ENCODE results near the gene RXRA.

Gene RXRA

DNA sequence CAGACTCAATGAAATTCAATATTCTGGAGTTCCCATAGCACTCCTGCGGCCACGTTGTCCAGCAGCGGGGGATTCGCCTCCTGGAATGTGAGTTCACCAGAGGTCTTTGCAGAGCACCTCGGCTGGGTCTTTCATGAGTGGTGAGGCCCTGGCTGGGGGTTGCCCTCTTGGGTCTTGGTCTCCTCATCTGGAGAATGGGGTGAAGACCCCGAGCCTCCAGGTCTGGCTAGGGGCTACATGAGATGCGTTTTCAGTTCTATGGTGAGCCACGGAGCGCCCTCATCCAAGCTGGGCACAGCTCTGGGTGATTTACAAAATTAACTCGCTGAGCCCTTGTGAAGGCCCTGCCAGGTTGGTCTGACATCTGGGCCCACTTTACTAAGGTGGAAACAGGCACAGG is 37.5 kb upstream of the RXRA start:
- Mint-ChIP-seq H3K4me3 (no peak overlapping the region), H3K36me3 (ENCODE audit: insufficient read depth) (peaks cover 2% of the 10 kb centered on the region)

GRCh38 chr9:134289241-134289875 is 36.9 kb upstream of the RXRA start:
- DNase-seq (ENCODE audit: low spot score in 2 of 2) (no peak), ATAC-seq (replicated peaks; ENCODE audit: extremely low read depth, poor library complexity, severe bottlenecking) (no peak)
- no peaks in the 10 kb centered on the region for H3K4me1 Mint-ChIP-seq
- no peak overlapping the region for H3K4me3 Mint-ChIP-seq
- peaks cover 34% of the 10 kb centered on the region for H3K27me3 Mint-ChIP-seq
- no peak overlapping the region for H3K27ac Mint-ChIP-seq (ENCODE audit: low read depth)
- peaks cover 2% of the 10 kb centered on the region for H3K36me3 Mint-ChIP-seq (ENCODE audit: insufficient read depth)
- H3K9me3 Mint-ChIP-seq = no peaks in the 10 kb centered on the region

More for the DNA sequence above, 37.5 kb upstream of the RXRA start:
- Mint-ChIP-seq H3K27me3 (peaks cover 33% of the 10 kb centered on the region), H3K4me1 (no peaks in the 10 kb centered on the region), H3K27ac (ENCODE audit: low read depth) (no peak overlapping the region), H3K9me3 (no peaks in the 10 kb centered on the region)
- no peak for DNase-seq (ENCODE audit: low spot score in 2 of 2)
- ATAC-seq (replicated peaks; ENCODE audit: extremely low read depth, poor library complexity, severe bottlenecking) = no peak

DNA sequence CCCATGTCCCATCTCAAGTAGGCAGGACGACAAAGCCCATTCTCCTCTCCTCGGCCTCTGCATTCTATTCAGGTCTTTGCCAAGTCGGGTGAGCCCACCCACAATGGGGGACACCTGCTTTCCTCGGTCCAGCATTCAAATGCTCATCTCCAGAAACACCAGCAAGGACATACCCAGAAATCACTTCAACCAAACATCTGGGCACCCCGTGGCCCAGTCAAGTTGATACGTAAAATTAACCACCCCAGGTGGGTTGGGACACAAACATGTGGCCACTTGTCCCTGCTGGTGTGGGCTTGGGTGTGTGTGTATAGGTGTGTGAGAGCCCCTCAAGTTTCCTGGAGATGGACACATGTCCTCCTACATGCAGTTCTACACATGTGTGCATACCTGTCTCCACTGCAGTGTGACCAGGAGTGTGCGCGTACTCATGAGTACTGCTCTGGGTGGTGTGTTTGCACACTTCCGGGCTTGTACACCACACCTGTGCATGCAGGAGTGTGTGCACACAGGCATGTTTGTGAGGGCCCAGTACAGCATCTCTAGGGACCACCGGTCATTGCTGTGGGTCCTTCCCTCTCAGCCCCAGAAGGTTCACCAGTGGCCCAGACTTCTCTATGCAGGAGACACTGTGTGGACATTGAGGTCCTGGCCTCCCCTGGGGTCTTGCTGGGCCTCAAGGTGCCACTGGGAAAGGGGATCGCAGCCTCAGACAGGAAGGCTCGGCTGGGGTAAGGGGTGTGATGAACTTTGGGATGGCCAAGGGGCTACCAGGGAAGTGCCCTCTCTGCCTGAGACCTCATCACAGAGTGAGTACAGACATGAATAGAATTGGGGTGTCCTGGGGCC is 35.4 kb upstream of the RXRA start:
- no peak overlapping the region for H3K27ac Mint-ChIP-seq (ENCODE audit: low read depth)
- H3K4me3 Mint-ChIP-seq = no peak overlapping the region
- ATAC-seq (replicated peaks; ENCODE audit: extremely low read depth, poor library complexity, severe bottlenecking) (no peak), DNase-seq (ENCODE audit: low spot score in 2 of 2) (no peak)
- peaks cover 2% of the 10 kb centered on the region for H3K4me1 Mint-ChIP-seq
- H3K27me3 Mint-ChIP-seq = peaks cover 39% of the 10 kb centered on the region
- peaks cover 2% of the 10 kb centered on the region for H3K36me3 Mint-ChIP-seq (ENCODE audit: insufficient read depth)
- H3K9me3 Mint-ChIP-seq = no peaks in the 10 kb centered on the region

GRCh38 chr9:134291452-134291881 is 34.8 kb upstream of the RXRA start:
- peaks cover 43% of the 10 kb centered on the region for H3K27me3 Mint-ChIP-seq
- H3K9me3 Mint-ChIP-seq = no peaks in the 10 kb centered on the region
- no peak overlapping the region for H3K27ac Mint-ChIP-seq (ENCODE audit: low read depth)
- no peak overlapping the region for H3K4me3 Mint-ChIP-seq
- H3K4me1 Mint-ChIP-seq = peaks cover 9% of the 10 kb centered on the region
- ATAC-seq (replicated peaks; ENCODE audit: extremely low read depth, poor library complexity, severe bottlenecking) (no peak), DNase-seq (ENCODE audit: low spot score in 2 of 2) (no peak)
- H3K36me3 Mint-ChIP-seq (ENCODE audit: insufficient read depth) = peaks cover 2% of the 10 kb centered on the region

DNA sequence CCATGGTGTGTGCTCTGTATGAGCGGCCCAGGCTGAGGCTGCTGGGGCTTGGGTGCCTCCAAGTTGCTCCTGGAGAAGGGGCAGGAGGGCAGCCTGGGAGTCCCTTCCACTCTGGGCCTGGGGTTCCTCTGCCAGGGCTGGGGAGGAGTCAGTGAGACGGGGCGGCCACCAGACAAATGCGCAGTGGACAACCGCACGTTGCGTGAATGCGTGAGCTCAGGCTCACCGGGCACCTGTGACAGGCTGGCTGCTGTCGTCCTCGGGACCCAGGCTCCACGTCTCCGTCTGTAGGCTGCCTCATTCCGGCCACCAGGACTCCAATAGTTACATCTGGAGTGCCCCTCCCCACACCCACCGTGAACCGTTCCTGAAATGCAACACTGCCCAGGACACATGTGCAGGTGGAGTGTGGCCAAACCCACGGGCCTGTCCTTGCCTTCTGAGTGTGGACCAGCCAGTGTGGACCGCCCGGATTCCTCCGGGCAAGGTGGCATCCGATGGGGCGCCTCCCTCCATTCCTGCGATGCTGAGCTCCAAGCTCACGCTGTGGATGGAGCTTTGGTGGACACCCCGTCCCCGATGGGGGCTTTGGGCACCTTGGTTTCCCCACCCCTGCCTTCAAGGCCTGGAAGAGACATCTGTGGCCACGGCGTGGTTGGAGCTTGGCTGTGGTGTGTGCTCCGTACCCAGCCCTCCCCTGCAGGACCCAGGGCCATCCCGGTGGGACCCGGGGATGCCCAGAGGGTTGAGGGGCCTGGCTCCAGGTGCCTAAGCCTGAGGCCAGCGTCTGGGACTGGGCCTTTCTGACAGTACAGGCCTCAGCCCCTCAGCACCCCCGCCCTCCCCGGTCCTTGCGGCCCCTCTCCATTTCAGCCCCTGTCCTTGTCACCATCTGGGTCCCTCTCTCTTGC is 34.0 kb upstream of the RXRA start:
- Mint-ChIP-seq H3K27me3 (peaks cover 37% of the 10 kb centered on the region), H3K36me3 (ENCODE audit: insufficient read depth) (peaks cover 2% of the 10 kb centered on the region), H3K9me3 (no peaks in the 10 kb centered on the region), H3K4me3 (no peak overlapping the region), H3K27ac (ENCODE audit: low read depth) (no peak overlapping the region), H3K4me1 (peaks cover 12% of the 10 kb centered on the region)
- ATAC-seq (replicated peaks; ENCODE audit: extremely low read depth, poor library complexity, severe bottlenecking) = no peak
- no peak for DNase-seq (ENCODE audit: low spot score in 2 of 2)

DNA sequence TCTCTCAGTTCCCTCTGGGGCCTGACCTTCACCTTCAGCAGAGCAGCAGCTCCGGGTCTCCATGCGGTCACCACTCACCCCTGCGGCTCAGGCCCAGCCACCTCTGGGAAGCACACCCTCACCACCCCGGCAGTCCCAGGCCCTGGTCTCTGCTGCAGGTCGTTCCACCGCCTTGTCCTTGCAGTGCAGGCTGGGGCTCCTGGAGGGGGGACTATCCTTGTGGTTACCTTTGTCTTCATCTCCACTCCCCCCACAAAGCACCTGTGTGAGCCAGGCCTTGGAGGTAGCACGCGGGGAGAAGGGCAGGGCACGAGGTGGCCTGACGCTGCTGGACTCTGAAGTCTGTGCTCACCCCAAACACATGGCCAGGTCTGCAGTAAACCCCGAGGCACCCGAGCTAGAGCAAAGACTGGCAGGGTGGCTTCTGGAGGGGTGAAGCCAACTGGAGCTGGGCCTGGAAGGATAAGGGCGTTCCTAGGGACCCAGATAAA is 33.2 kb upstream of the RXRA start:
- ATAC-seq (replicated peaks; ENCODE audit: extremely low read depth, poor library complexity, severe bottlenecking) (no peak), DNase-seq (ENCODE audit: low spot score in 2 of 2) (no peak)
- peaks cover 36% of the 10 kb centered on the region for H3K27me3 Mint-ChIP-seq
- peak overlapping the region; percentile 51 for H3K27ac Mint-ChIP-seq (ENCODE audit: low read depth)
- H3K4me1 Mint-ChIP-seq = peaks cover 12% of the 10 kb centered on the region
- peaks cover 2% of the 10 kb centered on the region for H3K36me3 Mint-ChIP-seq (ENCODE audit: insufficient read depth)
- no peaks in the 10 kb centered on the region for H3K9me3 Mint-ChIP-seq
- no peak overlapping the region for H3K4me3 Mint-ChIP-seq

DNA sequence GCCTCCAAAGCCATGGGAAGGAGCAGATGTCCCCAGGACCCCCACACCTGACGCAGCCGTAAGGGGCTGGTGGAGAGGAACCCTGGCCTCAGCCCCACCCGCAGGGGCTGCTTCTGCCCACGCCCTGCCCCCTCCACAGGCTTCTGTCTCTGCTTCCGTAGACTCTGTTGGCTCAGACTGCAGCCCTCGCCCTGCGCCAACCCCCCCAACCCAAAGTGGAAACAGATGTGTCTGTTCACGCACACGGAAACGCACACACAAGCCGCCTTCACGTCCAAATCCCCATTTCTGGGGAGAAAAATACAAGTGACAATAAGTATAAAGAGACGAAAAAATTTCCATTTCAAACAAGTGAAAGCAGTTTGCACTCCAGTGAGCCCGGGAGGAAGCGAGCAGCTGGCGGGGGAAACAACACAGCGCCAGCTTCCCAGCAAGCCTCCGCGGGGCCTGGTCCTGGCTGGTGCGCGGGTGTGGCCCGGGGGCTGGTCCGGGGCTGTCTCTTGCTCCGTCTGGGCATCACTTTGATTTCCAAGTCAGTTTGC is 32.6 kb upstream of the RXRA start:
- no peak overlapping the region for H3K4me3 Mint-ChIP-seq
- H3K36me3 Mint-ChIP-seq (ENCODE audit: insufficient read depth) = peaks cover 2% of the 10 kb centered on the region
- H3K4me1 Mint-ChIP-seq = peaks cover 12% of the 10 kb centered on the region
- H3K27ac Mint-ChIP-seq (ENCODE audit: low read depth) = peak overlapping the region; percentile 51
- no peaks in the 10 kb centered on the region for H3K9me3 Mint-ChIP-seq
- peaks cover 36% of the 10 kb centered on the region for H3K27me3 Mint-ChIP-seq
- ATAC-seq (replicated peaks; ENCODE audit: extremely low read depth, poor library complexity, severe bottlenecking) (no peak), DNase-seq (ENCODE audit: low spot score in 2 of 2) (no peak)

- H3K27ac Mint-ChIP-seq (ENCODE audit: low read depth) = no peak overlapping the region
- peaks cover 2% of the 10 kb centered on the region for H3K36me3 Mint-ChIP-seq (ENCODE audit: insufficient read depth)
- DNase-seq (ENCODE audit: low spot score in 2 of 2) (no peak), ATAC-seq (replicated peaks; ENCODE audit: extremely low read depth, poor library complexity, severe bottlenecking) (no peak)
- H3K4me3 Mint-ChIP-seq = no peak overlapping the region
- peaks cover 33% of the 10 kb centered on the region for H3K27me3 Mint-ChIP-seq
- H3K4me1 Mint-ChIP-seq = peaks cover 12% of the 10 kb centered on the region
- no peaks in the 10 kb centered on the region for H3K9me3 Mint-ChIP-seq
Measured at GRCh38 chr9:134294153-134295071, 31.8 kb upstream of the RXRA start.

DNA sequence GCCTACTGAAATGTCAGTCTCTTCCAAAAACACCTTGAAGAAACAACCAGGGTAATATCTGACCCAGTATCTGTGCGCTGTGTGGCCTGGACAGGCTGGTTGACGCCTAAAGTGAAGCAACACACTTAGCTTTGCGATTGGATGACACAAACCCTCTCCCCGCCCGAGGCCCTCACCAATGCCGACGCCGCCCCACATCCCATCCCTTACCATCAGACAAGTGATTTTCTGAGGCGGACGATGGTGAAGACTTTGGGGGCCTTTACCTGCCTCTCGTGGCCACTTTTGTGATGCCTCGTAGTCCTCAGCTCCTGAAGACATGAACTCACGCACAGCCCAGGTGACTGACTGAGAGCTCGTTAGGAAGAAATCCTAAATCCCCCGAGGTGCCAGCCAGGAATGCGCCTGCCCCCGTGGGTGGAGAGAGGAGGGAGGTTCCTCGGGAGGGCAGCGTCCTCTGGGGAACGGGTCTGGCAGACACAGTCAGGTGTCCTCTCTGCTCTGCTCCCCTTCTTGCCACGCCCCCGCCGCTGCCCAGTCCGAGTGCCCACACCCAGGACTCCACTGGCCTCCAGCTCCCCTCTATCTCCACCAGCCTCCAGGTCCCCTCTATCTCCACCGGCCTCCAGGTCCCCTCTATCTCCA is 31.0 kb upstream of the RXRA start:
- Mint-ChIP-seq H3K4me3 (no peak overlapping the region), H3K27me3 (peaks cover 25% of the 10 kb centered on the region), H3K36me3 (ENCODE audit: insufficient read depth) (peaks cover 2% of the 10 kb centered on the region), H3K4me1 (peaks cover 12% of the 10 kb centered on the region), H3K27ac (ENCODE audit: low read depth) (peak overlapping the region; percentile 61), H3K9me3 (no peaks in the 10 kb centered on the region)
- no peak for ATAC-seq (replicated peaks; ENCODE audit: extremely low read depth, poor library complexity, severe bottlenecking)
- no peak for DNase-seq (ENCODE audit: low spot score in 2 of 2)

- H3K36me3 Mint-ChIP-seq (ENCODE audit: insufficient read depth) = peaks cover 4% of the 10 kb centered on the region
- H3K9me3 Mint-ChIP-seq = no peaks in the 10 kb centered on the region
- no peak overlapping the region for H3K4me3 Mint-ChIP-seq
- peak overlapping the region; percentile 61 for H3K27ac Mint-ChIP-seq (ENCODE audit: low read depth)
- no peak for DNase-seq (ENCODE audit: low spot score in 2 of 2)
- no peak for ATAC-seq (replicated peaks; ENCODE audit: extremely low read depth, poor library complexity, severe bottlenecking)
- peaks cover 18% of the 10 kb centered on the region for H3K4me1 Mint-ChIP-seq
- H3K27me3 Mint-ChIP-seq = peaks cover 25% of the 10 kb centered on the region
Measured at GRCh38 chr9:134295746-134296250, 30.5 kb upstream of the RXRA start.
